HL-60 (cell line): ENCODE data around the gene ZP4.

Experiments
- CTCF ChIP-seq: IDR thresholded peaks from one replicate; pipeline ENCODE4 v1.5.1; 2011; ENCODE audit warnings: low read length, control low read depth, inconsistent platforms; ENCODE audit not compliant: insufficient read depth
- TF ChIP-seq, protein P1 (sequence below): IDR thresholded peaks from 2 replicates; pipeline ENCODE4 v1.6.1; 2012; ENCODE audit warnings: low read depth; ENCODE audit not compliant: insufficient replicate concordance

- no peak for TF ChIP-seq CTCF
- TF ChIP-seq, protein P1, sequence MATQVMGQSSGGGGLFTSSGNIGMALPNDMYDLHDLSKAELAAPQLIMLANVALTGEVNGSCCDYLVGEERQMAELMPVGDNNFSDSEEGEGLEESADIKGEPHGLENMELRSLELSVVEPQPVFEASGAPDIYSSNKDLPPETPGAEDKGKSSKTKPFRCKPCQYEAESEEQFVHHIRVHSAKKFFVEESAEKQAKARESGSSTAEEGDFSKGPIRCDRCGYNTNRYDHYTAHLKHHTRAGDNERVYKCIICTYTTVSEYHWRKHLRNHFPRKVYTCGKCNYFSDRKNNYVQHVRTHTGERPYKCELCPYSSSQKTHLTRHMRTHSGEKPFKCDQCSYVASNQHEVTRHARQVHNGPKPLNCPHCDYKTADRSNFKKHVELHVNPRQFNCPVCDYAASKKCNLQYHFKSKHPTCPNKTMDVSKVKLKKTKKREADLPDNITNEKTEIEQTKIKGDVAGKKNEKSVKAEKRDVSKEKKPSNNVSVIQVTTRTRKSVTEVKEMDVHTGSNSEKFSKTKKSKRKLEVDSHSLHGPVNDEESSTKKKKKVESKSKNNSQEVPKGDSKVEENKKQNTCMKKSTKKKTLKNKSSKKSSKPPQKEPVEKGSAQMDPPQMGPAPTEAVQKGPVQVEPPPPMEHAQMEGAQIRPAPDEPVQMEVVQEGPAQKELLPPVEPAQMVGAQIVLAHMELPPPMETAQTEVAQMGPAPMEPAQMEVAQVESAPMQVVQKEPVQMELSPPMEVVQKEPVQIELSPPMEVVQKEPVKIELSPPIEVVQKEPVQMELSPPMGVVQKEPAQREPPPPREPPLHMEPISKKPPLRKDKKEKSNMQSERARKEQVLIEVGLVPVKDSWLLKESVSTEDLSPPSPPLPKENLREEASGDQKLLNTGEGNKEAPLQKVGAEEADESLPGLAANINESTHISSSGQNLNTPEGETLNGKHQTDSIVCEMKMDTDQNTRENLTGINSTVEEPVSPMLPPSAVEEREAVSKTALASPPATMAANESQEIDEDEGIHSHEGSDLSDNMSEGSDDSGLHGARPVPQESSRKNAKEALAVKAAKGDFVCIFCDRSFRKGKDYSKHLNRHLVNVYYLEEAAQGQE: no peak
Measured at GRCh38 chr1:237852342-237852741, 38.4 kb downstream of the ZP4 start.
